HuH-7 (cell line): ENCODE data around the gene ATP6V0A4.
"Not testable (repeated sequence)": the region's sequence is repeated elsewhere in the genome, so short reads cannot be mapped to it uniquely, and the experiment has no call there.

Source experiments
- DNase-seq: peaks from one replicate; pipeline ENCODE4 v3.0.0; 2011; ENCODE audit warnings: low spot score

ATP6V0A4 gene

DNA sequence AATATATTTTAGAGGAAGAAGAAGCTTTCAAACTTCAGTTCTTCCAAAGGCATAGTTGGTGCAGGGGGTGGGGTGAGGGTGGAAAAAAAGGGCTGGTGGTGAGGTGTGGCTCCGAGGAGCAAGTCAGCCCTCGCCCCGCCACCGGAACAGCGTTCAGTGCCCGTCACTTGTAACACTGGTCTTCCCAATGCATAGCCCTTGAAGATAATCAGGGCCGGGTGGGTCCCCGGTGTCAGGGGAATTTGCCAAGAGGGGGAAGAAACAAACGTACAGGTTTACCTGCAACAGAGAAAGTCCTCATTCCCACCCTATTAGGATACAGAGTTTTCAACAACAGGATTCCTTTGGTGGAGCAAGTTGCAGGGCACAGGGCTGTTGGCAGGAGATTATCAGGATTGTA lies 98.3 kb downstream of the ATP6V0A4 start:
- no peak for DNase-seq

DNA sequence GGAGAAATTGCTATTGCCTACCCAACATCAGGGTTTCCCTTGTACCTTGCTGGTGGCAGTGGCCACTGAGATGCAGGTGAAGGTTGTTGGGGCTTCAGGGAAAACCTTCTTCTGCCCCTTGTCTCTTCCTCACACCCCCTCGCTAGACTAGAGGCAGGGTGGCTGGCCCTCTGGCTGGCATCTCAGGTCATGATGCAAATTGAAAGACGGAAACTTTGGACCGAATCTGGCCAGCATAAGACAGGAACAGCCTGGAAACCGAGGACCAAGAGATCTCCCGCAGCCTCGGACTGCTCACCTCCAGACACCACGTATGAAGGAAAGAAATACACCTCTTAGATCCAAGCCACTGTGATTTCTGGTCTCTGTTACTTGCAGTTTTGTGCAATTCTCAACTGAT lies 99.7 kb downstream of the ATP6V0A4 start:
- no peak for DNase-seq

DNA sequence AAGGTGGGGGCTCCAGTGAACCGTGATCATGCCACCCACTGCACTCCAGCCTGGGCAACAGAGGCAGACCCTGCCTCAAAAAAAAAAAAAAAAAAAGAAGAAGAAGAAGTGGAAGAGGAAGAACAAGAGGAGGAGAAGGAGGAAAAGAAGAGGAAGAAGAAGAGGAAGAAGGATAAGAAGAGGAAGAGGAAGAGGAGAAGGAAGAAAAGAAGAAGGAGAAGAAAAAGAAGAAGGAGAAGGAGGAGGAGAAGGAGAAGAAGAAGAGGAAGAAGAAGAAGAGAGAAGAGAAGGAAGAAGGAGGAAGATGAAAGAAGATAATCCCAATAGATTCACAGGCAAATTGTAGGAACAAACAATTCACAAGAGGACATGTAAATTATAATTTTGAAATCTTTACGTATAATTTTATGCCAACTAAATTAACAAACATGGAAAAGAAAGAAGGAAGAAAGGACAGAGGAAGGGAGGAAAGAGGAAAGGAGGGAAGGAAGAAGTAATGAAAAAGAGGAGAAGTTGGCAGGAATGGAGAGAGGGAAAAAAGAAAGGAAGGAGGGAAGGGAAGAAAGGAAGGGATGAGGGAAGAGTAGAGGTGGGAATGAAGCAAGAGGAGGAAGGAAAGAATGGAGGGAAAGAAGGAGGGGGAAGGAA lies 100.3 kb downstream of the ATP6V0A4 start:
- no peak for DNase-seq

DNA sequence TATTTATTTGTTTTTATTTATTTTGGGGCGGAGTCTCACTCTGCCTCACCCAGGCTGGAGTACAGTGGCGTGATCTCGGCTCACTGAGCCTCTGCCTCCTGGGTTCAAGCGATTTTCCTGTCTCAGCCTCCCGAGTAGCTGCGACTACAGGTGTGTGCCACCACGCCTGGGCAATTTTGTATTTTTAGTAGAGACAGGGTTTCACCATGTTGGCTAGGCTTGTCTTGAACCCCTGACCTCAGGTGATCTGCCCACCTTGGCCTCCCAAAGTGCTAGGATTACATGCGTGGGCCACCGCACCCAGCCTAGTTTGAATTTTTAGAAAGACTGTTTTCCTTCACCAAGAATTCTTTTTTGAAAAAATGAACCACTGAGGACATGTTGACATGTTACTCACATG lies 102.2 kb downstream of the ATP6V0A4 start:
- not testable (repeated sequence) for DNase-seq

DNA sequence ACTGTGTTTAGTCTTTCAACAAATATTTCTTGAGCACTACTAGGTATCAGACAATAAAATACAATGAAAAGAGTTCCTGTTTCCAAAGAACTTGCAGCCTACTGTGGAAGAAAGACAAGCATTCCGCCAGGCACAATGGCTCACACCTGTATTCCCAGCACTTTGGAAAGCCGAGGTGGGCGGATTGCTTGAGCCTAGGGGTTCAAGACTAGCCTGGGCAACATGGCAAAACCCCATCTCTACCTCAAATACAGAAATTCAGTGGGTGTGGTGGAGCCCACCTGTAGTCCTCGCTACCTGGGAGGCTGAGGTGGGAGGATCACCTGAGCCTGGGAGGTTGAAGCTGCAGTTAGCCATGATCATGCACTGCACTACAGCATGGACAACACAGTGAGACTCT lies 102.9 kb downstream of the ATP6V0A4 start:
- DNase-seq = no peak

DNA sequence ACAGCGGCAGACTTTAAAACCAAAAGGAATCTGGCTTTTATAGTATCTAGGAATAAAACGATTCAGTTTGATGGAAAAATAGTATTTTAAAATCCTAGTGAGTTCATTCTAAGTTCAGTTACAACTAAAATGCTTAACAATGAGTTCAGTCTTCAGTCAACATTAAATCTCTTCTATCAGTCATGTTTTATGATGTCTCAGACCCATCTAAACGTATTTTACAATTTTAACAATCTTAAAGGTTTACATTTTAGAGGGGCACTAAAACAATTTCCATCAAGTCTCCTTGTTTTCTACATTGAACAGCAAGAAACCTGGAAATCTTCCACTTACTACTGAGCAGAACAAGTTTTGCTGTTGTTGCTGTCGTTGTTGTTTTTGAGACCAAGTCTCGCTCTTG lies 106.8 kb downstream of the ATP6V0A4 start:
- DNase-seq = no peak

DNA sequence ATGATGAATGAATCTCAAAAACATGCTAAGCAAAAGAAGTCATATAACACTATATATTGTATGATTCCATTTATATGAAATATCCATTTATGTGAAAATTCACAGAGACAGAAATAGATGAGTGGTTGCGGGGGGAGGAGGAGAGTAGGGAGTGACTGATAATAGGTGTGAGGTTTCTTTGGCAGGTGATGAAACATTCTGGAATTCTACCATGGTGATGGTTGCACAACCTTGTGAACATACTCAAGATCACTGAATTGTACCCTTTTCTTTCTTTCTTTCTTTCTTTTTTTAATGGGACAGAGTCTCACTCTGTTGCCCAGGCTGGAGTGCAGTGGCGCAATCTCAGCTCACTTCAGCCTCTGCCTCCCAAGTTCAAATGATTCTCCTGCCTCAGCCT lies 107.5 kb downstream of the ATP6V0A4 start:
- DNase-seq = no peak

DNA sequence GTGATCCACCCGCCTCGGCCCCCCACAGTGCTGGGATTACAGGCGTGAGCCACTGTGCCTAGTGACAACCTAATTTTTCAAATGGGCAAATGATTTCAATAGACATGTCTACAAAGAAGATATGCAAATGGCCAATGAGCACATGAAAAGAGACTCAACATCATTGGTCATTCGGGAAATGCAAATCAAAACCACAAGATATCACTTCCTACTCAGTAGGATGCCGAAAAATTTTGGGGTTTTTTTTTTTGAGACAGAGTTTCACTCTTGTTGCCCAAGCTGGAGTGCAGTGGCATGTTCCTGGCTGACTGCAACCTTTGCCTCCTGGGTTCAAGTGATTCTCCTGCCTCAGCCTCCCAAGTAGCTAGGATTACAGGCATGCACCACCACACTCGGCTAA lies 110.0 kb downstream of the ATP6V0A4 start:
- not testable (repeated sequence) for DNase-seq

DNA sequence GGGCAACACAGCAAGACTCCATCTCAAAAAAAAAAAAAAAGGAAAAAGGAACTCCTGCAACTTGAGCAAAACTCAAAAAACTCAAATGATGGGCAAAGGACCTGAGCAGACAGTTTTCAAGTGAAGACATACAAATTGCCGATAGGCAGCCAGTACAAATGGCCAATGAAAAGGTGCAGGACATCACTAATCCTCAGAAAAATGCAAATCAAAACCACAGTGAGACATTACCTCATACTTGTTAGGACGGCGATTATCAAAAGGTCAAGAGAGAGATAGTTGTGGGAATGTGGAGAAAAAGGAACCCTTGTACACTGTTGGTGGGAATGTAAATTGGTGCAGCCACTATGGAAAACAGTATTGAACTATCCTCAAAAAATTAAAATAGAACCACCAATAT lies 113.7 kb downstream of the ATP6V0A4 start:
- no peak for DNase-seq

DNA sequence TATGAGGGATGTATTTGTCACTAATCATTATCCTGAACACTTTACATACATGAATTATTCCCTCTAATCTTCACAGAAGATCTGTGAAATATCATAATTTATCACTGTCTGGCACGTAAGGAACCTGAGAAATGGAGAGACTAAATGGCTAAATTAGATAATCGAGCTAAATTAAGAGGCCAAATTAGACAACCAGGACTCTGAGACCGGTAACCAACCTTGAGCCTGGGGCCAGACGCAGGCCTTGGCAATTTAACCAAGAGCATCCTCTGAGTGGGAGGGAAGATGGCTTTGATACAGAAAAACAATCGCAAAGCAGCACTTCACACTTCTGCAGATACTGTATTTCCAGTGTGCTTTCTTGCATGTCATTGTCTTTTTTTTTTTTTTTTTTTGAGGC lies 118.2 kb downstream of the ATP6V0A4 start:
- no peak for DNase-seq

DNA sequence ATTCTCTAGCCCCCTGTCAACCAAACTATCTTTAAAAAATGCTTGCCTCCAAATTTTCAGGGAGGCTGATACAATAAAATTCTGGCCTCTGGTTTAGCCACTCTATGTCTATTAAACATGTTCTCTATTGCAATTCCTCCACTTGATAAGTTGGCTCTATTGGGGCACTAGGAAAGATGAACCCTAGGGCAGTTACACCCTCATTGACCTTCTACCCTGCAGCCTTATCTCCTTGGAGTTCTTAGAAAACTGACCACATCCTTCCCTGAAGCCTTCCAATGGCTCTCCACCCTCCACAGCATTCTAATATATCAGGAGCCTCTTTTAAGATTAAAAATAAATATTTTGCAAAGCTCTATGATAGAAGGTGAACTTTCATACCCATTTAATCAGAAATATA lies 127.4 kb downstream of the ATP6V0A4 start:
- no peak for DNase-seq

DNA sequence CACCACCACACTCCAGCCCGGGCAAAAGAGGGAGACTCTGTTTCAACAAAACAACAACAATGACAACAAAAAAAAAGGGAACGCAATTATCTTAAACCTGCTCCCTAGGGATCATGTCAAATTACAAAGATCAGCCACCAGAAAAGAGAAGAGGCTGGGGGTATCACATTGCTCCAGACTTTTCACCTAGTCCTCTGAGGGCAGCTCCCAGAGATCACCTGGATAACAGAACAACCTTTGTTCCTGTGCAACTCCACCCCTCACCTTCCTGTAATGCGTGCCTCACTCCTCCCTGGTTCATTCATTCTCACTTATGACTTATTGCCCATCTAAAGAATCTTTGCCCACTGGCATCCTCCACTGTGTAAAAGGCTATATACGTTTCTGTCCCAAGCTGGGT lies 128.6 kb downstream of the ATP6V0A4 start:
- DNase-seq = no peak

DNA sequence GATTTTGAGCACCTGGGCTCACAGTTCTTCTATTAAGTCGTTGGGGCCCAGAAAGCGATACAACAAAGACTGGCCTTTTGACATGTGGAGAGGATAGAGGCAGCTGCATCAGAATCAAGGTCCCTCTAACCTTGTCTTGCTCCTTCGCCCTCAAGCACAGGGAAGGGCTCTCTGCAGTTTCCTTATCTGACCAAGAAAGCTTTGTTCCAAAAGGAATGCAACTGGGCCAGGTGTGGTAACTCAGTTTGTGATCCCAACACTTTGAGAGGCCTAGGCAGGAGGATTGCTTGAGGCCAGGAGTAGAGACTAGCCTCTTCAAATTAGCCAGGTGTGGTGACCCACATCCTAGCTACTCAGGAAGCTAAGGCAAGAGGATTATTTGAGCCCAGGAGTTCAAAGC lies 129.1 kb downstream of the ATP6V0A4 start:
- DNase-seq = no peak

DNA sequence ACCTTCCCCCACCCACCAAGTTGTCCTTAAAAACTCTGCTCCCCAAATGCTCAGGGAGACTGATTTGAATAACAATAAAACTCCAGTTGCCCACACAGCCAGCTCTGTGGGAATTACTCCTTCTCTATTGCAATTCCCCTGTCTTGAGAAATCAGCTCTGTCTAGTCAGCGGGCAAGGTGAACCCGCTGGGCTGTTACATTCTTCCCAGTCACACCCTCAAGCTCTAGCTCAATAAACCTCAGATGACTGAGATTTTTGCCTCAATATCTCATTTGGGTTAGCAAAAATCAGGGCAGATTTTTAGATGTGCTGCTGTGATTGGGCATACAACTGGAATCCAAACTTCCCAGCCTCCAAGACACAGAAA lies 129.8 kb downstream of the ATP6V0A4 start:
- no peak for DNase-seq

DNA sequence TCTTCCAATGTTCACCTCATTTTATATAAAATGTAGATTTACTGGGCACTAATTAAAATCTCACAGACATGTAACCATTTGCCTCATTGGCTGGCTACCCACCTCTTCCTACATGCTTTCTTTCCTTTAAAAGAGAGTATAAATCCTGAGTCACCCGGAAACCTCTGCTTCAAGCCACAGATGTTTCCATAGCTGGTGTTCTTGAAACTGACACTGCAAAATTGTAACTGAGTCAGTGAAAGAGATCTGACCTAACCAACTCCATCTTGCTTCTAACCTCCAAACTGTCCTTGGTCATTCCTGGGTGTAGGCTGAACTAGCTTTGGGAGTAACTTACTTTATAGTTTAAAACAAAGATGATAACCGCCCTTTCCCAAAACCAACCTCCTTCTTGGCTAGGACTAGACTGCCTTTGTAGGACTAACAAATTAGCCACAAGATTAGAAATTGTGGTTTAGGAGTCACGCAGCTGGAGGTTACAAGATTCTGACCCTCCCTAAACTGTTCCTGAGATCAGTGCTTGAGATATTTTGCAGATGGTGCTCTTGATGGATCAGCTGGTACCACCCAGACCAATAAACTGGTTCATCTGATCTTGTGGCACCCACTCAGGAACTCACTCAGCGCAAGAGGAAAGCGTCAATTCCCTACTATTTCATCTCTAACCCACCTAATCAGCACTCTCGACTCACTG lies 130.3 kb downstream of the ATP6V0A4 start:
- DNase-seq = no peak

DNA sequence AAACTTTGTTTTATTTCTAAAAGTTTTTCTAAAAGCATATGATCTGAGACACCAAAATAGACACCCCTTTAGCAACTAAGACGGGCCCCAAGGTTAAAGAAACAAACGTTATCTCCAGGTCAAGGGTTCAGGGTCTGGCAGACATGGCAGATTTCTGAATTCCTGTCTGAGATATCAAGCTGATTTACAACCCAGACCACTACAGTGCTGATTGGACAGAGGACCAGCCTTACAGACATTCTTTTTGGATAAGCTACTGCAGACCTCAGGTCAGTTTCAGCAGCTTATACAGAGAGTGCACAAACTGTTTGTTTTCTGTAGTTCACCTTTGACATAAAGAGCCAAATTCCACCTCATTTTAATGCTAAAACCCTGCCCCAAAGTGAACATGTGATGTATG lies 131.6 kb downstream of the ATP6V0A4 start:
- DNase-seq = peak; percentile 60

DNA sequence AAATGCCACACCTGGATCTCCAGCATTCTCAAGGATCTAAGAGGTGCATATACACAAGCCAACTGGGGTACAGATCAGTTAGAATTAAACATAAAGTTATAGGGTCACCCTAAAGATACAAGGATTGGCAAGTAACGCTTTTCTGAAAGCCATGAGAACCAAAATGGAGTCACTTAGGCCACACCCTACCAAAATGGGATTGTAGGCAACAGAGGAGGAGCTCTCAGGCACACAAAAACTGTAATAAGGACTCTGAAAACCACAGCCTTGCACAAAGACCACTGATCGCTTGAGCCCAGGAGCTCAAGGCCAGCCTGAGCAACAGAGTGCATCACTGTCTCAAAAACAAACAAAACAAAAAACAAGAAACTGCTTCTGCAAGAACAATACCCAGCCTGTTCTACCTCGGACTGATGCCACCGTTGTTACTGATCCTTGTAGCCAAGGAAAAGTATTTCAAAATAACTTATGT lies 132.3 kb downstream of the ATP6V0A4 start:
- no peak for DNase-seq

DNA sequence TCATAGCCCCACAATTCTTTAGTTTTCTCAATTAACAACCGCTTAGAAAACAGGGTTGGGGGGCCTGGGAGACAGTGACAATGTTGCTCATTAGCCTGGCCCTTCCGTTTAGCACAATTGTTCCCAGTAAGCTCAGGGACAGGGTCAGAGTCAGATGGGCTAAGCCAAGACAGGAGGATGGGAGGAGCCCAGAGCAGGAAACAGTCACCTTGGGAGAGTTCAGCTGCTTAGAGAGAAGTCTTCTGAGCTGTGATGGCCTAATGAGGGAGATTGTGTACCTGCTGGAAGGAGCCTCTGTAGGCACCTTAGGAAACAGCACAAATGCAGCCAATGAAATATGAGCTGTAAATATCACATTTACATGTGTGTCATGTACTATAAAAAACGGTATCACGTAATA lies 132.7 kb downstream of the ATP6V0A4 start:
- DNase-seq = no peak

DNA sequence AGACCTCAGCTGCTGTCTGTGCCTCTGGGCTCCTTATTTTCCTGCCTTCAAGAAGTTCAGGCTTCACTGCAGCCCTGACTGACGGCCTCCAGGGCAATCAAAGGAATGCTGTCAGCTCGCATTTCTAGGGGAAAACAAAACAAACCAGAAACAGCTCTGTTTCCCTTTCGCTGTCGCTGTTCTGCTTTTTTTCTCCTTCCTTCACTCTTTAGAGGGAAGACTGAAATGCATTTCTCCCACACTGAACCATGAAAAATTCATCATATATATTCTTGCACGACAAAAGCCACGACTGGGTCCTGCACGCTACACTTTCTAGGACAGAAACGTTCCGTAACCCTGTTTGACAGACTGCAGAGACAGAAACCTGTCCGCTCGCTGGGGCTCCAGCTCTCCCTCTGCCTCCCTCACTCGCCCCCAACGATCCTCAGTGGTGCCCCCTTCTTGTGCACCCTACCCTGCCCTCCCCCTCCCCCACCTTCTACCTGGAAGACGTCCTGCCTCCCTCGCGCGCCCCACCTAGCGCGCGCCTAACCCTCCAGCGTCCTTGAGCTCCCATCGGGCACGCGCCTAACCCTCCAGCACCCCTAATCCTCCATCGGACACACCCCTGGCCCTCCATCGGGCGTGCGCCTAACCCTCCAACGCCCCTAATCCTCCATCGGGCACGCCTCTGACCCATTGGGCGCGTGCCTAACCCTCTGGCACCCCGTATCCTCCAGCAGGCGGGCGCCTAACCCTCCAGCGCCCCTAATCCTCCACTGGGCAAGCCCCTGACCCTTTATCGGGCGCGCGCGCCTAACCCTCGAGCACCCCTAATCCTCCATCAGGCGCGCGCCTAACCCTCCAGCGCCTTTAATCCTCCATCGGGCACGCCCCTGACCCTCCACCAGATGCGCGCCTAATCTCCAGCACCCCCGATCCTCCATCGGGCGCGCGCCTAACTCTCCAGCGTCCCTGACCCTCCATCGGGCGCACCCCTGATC lies 134.0 kb downstream of the ATP6V0A4 start:
- no peak for DNase-seq

DNA sequence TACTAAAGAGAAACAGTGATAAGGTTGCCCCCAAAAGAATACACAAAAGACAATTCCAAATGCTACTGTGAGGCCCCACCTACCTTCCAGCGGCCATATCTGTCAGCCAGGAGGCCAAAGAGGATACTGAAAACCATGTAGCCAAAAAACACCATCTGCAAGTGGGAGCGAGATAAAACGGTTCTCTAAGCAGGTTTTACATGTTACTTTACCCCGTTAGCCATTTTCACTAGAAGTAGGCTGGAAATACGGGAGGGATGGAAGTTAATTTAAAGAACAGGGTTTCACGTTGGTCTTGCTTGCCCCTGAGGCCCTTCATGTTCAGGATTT lies 135.0 kb downstream of the ATP6V0A4 start:
- no peak for DNase-seq

DNA sequence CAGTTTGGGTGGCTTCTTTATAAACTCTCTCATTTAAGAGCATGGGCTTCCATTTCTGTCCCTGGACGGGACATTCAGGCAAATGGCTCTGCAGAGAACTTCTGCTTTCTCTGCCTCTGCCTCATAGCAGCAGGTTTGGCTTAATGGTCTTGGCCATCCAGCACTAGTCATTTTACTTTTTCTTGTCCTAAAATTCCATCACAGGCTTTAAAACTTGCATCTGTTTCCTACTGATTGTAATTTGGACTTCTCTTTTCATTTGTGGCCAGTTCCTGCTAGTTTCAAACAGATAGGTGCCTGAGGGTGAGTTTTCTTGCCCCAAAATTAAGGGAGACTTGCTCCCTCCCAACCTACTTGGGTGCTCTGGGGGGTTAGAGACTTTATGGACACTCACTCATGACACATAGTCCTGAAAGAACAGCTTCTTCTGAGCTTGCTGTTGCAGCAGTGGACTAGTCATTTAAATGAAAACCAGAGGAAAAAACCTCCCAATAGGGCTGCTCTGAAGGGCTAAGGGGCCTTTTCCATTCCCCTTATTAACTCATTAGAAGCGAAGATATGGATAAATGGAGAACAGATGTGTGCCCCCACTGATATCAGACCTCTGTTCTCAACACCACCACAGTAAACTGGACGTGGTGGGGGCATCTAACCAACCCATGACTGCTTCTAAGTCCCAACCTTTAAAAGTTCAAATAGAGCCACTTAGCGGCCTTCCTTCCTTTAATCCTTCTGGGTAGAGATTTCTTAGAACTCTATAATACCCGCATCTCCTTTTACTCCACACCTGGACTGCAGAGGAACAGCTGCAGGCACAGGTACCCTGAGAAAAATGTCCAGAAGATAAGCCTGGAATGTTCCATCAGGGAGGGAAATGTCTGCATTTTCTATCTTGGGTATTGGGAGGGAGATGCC lies 135.7 kb downstream of the ATP6V0A4 start:
- DNase-seq = no peak

DNA sequence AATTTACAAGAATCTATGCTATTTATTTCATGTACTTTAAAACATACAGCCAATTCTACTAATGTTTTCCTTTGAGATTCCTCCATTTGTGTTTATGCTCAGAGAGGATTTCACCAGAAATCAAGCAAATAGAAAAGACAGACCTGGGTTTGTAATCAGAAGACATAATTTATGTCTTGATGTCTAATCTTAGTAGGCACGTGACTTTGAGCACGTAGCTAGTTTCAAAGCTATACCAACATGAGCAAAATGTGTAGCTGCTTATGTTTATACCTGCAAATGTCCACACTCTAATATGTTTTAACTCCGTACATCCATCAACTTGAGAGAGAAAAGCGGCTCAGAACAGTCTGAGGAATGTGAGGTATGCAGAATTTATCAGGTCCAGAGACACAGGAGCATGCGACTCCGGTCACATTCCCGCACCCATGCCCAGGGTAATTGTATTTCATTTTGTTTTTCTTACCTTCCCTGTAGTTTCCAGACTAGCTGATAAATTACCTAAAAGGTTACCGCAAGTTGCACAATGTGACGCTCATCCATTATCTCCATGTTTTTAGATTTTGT lies 136.8 kb downstream of the ATP6V0A4 start:
- no peak for DNase-seq
